Neural crest cell (in vitro differentiated cells): ENCODE results near the gene KRT15. TPM values are rescaled to one million over a fixed set of nuclear protein-coding genes. Genes with fewer than 3 reads are reported as not detected.
A peak's percentile ranks its signal among the peaks of the same experiment; 100 is the strongest.

Experiments
- DNase-seq: peaks from one replicate; pipeline ENCODE4 v3.0.0; 2021; ENCODE audit warnings: low read depth, mixed read lengths, low spot score
- H3K27ac Mint-ChIP-seq: one replicate; pipeline ENCODE4 v1.8.0; 2021; ENCODE audit warnings: mild to moderate bottlenecking, mixed read lengths; ENCODE audit not compliant: unreplicated experiment
- H3K27me3 Mint-ChIP-seq: 2 replicates; pipeline ENCODE4 v1.8.0; 2021; ENCODE audit warnings: low read depth, mild to moderate bottlenecking, mixed read lengths
- H3K36me3 Mint-ChIP-seq: 2 replicates; pipeline ENCODE4 v1.8.0; 2021; ENCODE audit warnings: low read depth, mild to moderate bottlenecking, mixed read lengths
- H3K4me1 Mint-ChIP-seq: 2 replicates; pipeline ENCODE4 v1.8.0; 2021; ENCODE audit warnings: mixed read lengths
- H3K4me3 Mint-ChIP-seq: one replicate; pipeline ENCODE4 v1.8.0; 2021; ENCODE audit warnings: mild to moderate bottlenecking, mixed read lengths
- H3K9me3 Mint-ChIP-seq: 2 replicates; pipeline ENCODE4 v1.8.0; 2021; ENCODE audit warnings: mixed read lengths
- total RNA-seq: library from RNA; stranded (reverse); gene quantifications from 2 replicates; pipeline ENCODE4 v1.2.1, GENCODE V29; 2021
- TF ChIP-seq, protein P1 (sequence below): fragments of 200-600 bp; sonication (generic); conservative IDR thresholded peaks from 2 replicates; pipeline ENCODE4 v1.5.0; 2021; ENCODE audit warnings: antibody characterized with exemption, mild to moderate bottlenecking

Gene KRT15
- total RNA-seq, 1 donor from 2014 or later: not detected

GRCh38 chr17:41518031-41518430, 659 bp downstream of the KRT15 start:
- no peak for DNase-seq
- no peaks in the 10 kb centered on the region for H3K9me3 Mint-ChIP-seq
- TF ChIP-seq, protein P1, sequence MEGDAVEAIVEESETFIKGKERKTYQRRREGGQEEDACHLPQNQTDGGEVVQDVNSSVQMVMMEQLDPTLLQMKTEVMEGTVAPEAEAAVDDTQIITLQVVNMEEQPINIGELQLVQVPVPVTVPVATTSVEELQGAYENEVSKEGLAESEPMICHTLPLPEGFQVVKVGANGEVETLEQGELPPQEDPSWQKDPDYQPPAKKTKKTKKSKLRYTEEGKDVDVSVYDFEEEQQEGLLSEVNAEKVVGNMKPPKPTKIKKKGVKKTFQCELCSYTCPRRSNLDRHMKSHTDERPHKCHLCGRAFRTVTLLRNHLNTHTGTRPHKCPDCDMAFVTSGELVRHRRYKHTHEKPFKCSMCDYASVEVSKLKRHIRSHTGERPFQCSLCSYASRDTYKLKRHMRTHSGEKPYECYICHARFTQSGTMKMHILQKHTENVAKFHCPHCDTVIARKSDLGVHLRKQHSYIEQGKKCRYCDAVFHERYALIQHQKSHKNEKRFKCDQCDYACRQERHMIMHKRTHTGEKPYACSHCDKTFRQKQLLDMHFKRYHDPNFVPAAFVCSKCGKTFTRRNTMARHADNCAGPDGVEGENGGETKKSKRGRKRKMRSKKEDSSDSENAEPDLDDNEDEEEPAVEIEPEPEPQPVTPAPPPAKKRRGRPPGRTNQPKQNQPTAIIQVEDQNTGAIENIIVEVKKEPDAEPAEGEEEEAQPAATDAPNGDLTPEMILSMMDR: no peak
- no peaks in the 10 kb centered on the region for H3K36me3 Mint-ChIP-seq
- peaks cover 5% of the 10 kb centered on the region for H3K27me3 Mint-ChIP-seq
- H3K4me3 Mint-ChIP-seq: no peak overlapping the region
- no peaks in the 10 kb centered on the region for H3K4me1 Mint-ChIP-seq
- no peak overlapping the region for H3K27ac Mint-ChIP-seq

DNA sequence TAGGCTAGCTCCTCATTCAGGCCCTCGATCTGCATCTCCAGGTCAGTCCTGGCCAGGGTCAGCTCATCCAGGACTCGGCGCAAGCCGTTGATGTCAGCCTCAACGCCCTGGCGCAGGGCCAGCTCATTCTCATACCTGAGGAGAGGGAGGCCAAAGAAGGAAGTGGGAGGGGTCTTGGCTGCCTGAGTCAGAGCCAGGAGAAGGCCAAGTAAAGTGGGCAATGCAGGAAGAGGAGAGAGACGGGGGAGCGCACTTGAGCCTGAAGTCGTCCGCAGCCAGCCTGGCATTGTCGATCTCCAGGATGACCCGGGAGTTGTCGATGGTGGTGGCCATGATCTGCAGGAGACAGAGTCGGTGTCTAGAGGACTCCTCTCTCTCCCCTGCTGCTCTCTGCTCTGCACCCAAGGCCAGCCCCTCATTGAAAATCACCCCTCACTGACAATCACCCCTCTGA, 1.8 kb downstream of the KRT15 start:
- H3K27me3 Mint-ChIP-seq: peaks cover 5% of the 10 kb centered on the region
- no peak for DNase-seq
- H3K36me3 Mint-ChIP-seq: no peaks in the 10 kb centered on the region
- H3K27ac Mint-ChIP-seq: peak overlapping the region; percentile 43
- H3K9me3 Mint-ChIP-seq: no peaks in the 10 kb centered on the region
- H3K4me1 Mint-ChIP-seq: no peaks in the 10 kb centered on the region
- H3K4me3 Mint-ChIP-seq: no peak overlapping the region
- TF ChIP-seq, protein P1: no peak

- no peaks in the 10 kb centered on the region for H3K36me3 Mint-ChIP-seq
- DNase-seq: no peak
- TF ChIP-seq, protein P1: no peak
- peaks cover 5% of the 10 kb centered on the region for H3K27me3 Mint-ChIP-seq
- H3K4me3 Mint-ChIP-seq: no peak overlapping the region
- no peaks in the 10 kb centered on the region for H3K9me3 Mint-ChIP-seq
- H3K4me1 Mint-ChIP-seq: no peaks in the 10 kb centered on the region
- no peak overlapping the region for H3K27ac Mint-ChIP-seq
These were observed 2.4 kb downstream of the KRT15 start for GRCh38 chr17:41516147-41516829.

- no peaks in the 10 kb centered on the region for H3K36me3 Mint-ChIP-seq
- DNase-seq: no peak
- H3K9me3 Mint-ChIP-seq: no peaks in the 10 kb centered on the region
- TF ChIP-seq, protein P1: no peak
- H3K4me3 Mint-ChIP-seq: no peak overlapping the region
- H3K27ac Mint-ChIP-seq: no peak overlapping the region
- H3K4me1 Mint-ChIP-seq: no peaks in the 10 kb centered on the region
- H3K27me3 Mint-ChIP-seq: no peaks in the 10 kb centered on the region
These were observed 5.5 kb downstream of the KRT15 start for GRCh38 chr17:41513168-41513547.

- TF ChIP-seq, protein P1: no peak
- no peak overlapping the region for H3K4me3 Mint-ChIP-seq
- peaks cover 3% of the 10 kb centered on the region for H3K4me1 Mint-ChIP-seq
- no peak for DNase-seq
- no peaks in the 10 kb centered on the region for H3K27me3 Mint-ChIP-seq
- no peaks in the 10 kb centered on the region for H3K36me3 Mint-ChIP-seq
- H3K9me3 Mint-ChIP-seq: no peaks in the 10 kb centered on the region
- no peak overlapping the region for H3K27ac Mint-ChIP-seq
These were observed 6.0 kb downstream of the KRT15 start for GRCh38 chr17:41512546-41513167.
